ENCODE data around the gene KCNMB3.

KCNMB3 gene, protein sequence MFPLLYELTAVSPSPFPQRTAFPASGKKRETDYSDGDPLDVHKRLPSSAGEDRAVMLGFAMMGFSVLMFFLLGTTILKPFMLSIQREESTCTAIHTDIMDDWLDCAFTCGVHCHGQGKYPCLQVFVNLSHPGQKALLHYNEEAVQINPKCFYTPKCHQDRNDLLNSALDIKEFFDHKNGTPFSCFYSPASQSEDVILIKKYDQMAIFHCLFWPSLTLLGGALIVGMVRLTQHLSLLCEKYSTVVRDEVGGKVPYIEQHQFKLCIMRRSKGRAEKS

DNA sequence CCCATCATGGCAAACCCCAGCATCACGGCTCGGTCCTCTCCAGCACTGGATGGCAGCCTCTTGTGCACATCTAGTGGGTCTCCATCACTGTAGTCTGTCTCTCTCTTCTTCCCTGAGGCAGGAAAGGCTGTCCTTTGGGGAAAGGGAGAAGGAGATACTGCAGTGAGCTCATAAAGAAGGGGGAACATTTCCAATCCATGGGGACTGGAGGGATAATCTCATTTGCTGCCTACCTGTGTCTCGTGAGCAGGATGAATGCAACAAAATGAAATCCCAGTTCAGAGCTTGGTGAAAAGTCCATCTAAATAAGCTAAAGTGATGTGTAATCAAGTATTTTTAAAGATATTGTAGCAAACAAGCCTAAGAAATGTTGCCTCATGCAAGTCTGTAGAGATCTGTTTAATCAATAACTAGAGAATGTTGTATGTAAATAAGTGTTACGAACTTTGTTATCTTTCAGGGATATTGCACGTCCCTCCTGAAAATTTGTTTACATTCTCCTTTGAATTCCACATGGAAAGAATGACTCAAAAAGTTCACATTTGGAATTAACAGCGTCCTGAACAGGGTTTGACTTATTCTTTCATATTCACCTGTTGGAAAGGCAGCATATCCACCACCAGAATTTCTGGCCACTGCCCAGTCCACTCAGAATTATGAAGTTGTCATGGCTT is at the start of gene KCNMB3:
Gene KCNMB3 (minus strand): TSS at position 312 of the 674 bp plus-strand sequence. CDS start 124 bp downstream, at position 188.
- TF ChIP-seq, protein P1, sequence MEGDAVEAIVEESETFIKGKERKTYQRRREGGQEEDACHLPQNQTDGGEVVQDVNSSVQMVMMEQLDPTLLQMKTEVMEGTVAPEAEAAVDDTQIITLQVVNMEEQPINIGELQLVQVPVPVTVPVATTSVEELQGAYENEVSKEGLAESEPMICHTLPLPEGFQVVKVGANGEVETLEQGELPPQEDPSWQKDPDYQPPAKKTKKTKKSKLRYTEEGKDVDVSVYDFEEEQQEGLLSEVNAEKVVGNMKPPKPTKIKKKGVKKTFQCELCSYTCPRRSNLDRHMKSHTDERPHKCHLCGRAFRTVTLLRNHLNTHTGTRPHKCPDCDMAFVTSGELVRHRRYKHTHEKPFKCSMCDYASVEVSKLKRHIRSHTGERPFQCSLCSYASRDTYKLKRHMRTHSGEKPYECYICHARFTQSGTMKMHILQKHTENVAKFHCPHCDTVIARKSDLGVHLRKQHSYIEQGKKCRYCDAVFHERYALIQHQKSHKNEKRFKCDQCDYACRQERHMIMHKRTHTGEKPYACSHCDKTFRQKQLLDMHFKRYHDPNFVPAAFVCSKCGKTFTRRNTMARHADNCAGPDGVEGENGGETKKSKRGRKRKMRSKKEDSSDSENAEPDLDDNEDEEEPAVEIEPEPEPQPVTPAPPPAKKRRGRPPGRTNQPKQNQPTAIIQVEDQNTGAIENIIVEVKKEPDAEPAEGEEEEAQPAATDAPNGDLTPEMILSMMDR (IDR thresholded peaks at IDR 0.05; ENCODE audit: insufficient read depth, low read depth, low read length, missing control alignments): no peak

DNA sequence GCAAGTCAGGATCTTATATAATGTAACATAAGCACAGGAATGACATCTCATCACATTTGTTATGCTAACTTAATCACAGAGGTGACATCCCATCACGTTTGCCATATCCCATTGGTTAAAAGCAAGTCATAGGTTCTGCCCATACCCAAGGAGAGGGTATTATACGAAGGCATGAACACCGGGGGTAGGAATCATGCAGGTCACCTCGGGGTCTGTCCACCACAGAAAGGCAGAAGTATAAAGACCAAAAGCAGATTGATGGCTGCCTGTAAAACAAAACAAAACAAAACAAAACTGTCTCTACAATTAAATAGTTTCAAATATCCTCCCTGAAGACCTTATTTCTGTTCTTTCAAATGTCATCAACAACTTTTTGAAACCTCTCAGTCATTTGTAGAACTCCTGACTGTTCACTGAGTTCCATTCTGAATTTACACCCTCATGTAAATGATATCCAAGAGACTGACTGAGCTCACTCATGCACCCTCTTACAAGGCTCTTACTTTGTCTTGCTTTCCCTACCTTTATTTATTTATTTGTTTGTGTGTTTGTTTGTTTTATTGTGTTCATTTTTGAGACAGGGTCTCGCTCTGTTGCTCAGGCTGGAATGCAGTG is 49.2 kb upstream of the KCNMB3 start:
- TF ChIP-seq, protein P1 (IDR thresholded peaks at IDR 0.05; ENCODE audit: insufficient read depth, low read depth, low read length, missing control alignments): no peak
- H3K4me3 ChIP-seq (ENCODE audit: low read length): no peak overlapping the region
- no peak for DNase-seq (ENCODE audit: low read depth)

More for the DNA sequence above, at the start of gene KCNMB3:
- H3K4me3 ChIP-seq (ENCODE audit: low read length): no peak within 1 kb of the TSS
- DNase-seq (ENCODE audit: low read depth): no peak

DNA sequence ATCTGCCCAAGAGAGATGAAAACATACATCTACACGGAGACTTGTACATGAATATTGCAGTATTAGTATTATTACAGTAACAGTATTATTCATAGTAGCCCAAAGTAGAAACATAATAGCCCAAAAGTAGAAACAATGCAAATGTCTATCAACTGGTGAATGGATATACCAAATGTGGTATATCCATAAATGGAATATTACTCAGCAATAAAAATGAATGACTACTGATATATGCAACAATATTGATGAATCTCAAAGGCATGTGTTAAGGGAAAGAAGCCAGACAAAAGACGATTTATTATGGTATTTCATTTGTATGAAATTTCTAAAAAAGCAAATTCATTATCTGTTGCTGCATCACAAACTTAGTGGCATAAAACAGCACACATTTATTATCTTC is 48.4 kb upstream of the KCNMB3 start:
- no peak for DNase-seq (ENCODE audit: low read depth)
- TF ChIP-seq, protein P1 (IDR thresholded peaks at IDR 0.05; ENCODE audit: insufficient read depth, low read depth, low read length, missing control alignments): no peak
- H3K4me3 ChIP-seq (ENCODE audit: low read length): no peak overlapping the region

DNA sequence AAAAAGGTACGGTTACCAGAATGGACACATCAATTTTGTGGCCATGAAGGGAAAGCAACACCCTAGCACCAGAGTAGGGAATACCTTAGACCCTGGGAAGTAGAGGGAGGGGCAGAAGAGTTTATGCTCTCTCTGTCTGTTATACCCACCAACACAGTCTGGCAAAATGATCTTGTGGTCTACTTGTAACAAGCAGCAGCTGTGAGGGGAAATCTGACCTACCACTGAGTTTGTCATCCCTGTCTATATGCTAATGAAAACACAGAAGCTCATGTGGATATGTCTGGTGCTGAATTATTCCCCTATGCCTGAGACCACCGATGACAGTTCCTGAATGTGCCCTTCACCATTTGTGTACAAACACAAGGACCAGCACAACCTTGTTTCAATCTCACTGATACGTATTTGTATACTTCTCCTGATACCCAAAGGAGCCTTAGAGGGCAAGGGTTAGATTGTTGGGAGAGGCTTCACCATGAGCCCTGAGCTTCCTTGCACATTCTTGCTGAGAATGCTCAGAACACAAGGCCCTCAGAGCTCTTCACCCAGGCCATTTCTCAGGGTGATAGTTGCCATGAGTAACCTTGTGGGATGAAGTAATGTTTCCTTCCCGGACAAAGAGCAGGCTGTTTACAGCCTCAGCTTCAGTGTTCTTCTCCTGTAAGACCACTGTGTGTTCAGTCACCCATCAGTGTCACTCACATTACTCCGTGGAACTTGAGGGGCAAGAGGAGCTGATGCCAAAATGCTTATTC is 47.2 kb upstream of the KCNMB3 start:
- TF ChIP-seq, protein P1 (IDR thresholded peaks at IDR 0.05; ENCODE audit: insufficient read depth, low read depth, low read length, missing control alignments): no peak
- H3K4me3 ChIP-seq (ENCODE audit: low read length): no peak overlapping the region
- DNase-seq (ENCODE audit: low read depth): no peak

DNA sequence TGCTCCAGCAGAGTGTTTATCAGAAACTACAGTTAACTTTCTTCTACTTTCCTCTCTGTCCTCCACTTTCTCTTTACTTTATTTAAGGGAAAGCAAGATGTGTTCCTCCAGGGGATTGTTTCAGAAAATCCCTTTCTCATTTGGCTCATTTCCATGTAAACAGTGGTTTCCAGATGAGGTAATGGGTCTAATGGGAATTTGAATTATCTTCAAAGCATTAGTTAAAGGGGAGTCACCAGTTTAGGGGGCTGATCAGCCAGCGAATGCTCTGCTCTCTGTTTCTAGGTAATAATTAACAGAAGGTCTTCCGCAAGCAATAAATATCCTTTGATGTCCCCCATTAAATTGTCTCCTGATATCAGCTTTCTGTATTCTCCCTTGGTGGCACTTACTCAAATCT is 41.5 kb upstream of the KCNMB3 start:
- H3K4me3 ChIP-seq (ENCODE audit: low read length): no peak overlapping the region
- no peak for DNase-seq (ENCODE audit: low read depth)
- TF ChIP-seq, protein P1 (IDR thresholded peaks at IDR 0.05; ENCODE audit: insufficient read depth, low read depth, low read length, missing control alignments): no peak

DNA sequence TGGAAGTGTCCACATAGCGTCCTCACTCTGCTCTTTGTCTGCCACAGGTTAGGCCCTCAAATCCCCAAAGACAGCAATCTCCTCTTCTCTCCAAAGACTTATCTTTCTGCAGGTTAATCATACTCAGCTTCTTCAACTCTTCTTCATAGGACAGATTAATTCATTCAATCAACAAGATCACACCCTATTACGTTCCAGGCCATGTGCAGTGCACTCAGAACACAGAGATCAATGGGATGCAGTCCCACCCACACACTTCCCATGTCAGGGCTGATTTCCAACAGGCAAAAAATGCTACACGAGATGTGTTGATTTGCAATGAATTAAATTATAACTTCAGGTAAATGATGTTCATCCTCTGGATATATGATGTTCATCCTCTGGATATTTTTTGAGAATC is 38.4 kb upstream of the KCNMB3 start:
- H3K4me3 ChIP-seq (ENCODE audit: low read length): no peak overlapping the region
- no peak for DNase-seq (ENCODE audit: low read depth)
- TF ChIP-seq, protein P1 (IDR thresholded peaks at IDR 0.05; ENCODE audit: insufficient read depth, low read depth, low read length, missing control alignments): no peak

All from epithelial cell of esophagus (primary cell).